Neural cell (in vitro differentiated cells): ENCODE results near the gene SPINK7.
A peak's percentile ranks its signal among the peaks of the same experiment; 100 is the strongest.

Experiments used
- CTCF ChIP-seq: fragments of 450-650 bp; IDR thresholded peaks from 2 replicates; pipeline ENCODE4 v1.5.1; 2014; ENCODE audit warnings: antibody characterized with exemption, mild to moderate bottlenecking, moderate library complexity; ENCODE audit not compliant: poor library complexity, severe bottlenecking
- EP300 ChIP-seq: fragments of 450-650 bp; conservative IDR thresholded peaks from 2 replicates; pipeline ENCODE4 v1.6.1; 2014; ENCODE audit warnings: antibody characterized with exemption, mild to moderate bottlenecking, moderate library complexity; ENCODE audit not compliant: poor library complexity, severe bottlenecking
- RAD21 ChIP-seq: fragments of 450-650 bp; conservative IDR thresholded peaks from 2 replicates; pipeline ENCODE4 v1.6.1; 2014; ENCODE audit warnings: antibody characterized with exemption, mild to moderate bottlenecking, moderate library complexity
- TAF1 ChIP-seq: IDR thresholded peaks from 2 replicates; pipeline ENCODE4 v1.6.1; 2012; ENCODE audit warnings: low read depth

- TF ChIP-seq TAF1 (no peak), CTCF (peak; percentile 22), RAD21 (peak; percentile 27), EP300 (no peak)
Observed at GRCh38 chr5:148353634-148354033, 41.4 kb downstream of the SPINK7 start.
